GM15510 (cell line): Measurements from ENCODE around the gene SHD.

ENCODE experiments used
- POLR2A ChIP-seq: IDR thresholded peaks from 3 replicates; pipeline ENCODE4 v1.6.1; 2011; ENCODE audit warnings: borderline replicate concordance; ENCODE audit not compliant: insufficient read length; ENCODE audit errors: extremely low read depth

Gene SHD

GRCh38 chr19:4266253-4267000, 12.6 kb upstream of the SHD start:
- TF ChIP-seq POLR2A: no peak

GRCh38 chr19:4267101-4267900, 11.8 kb upstream of the SHD start:
- TF ChIP-seq POLR2A: no peak

DNA sequence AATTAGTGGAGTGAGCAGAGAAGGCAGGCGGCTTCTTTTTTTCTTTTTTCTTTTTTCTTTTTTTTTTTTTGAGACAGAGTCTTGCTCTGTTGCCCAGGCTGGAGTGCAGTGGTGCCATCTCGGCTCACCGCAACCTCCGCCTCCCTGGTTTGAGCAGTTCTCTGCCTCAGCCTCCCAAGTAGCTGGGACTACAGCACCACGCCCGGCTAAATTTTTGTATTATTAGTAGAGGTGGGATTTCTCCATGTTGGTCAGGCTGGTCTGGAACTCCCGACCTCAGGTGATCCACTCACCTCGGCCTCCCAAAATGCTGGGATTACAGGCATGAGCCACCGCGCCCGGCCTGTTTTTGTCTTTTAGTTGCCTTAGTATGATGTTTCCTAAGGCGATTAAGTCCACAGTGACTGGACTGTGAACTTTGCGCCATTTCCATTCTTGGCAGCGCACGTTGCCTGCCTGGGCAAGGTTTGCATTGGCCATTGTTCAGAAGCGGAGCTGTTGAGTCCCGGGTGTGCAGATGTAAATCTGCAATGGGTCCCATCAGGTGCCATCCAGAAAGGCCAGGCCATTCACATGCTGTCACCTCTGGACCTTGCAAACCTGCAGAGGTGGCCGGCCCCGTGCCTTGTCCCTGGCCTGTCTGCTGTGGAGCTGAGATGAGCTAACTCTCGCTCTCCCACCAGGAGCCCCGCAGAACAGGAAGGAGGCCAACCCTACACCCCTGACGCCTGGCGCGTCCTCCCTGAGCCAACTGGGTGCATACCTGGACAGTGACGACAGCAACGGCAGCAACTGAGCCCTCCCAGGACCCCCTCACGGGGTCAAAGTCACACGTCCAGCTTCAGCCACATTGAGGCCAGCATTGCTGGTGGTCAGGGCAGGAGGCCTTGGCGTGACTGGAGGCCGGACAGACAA, 10.9 kb upstream of the SHD start:
- TF ChIP-seq POLR2A: no peak

DNA sequence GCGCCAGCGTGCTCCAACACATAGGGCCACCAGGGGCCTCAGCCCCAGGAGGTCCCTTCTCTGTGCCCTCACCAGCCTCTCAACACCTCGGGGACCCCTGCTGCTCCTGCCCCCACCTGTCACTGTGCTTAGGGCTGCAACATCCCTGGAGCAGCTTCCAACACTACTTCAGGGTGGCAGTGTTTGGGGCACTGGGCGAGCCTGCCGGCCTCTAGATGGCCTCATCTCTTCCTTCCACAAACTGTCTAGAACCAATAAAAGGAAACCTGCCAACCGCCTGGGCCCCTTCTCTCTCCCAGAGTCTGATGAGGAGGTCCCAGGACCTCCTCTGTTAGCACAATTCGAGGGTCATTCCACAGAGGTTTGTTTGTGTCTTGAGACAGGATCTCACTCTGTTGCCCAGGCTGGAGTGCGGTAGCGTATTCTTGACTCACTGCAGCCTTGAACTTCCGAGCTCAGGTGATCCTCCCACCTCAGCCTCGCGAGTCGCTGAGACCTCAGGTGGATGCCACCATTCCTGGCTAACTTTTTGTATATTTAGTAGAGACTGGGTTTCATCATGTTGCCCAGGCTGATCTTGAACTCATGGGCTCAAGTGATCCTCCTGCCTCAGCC, 10.1 kb upstream of the SHD start:
- no peak for TF ChIP-seq POLR2A

DNA sequence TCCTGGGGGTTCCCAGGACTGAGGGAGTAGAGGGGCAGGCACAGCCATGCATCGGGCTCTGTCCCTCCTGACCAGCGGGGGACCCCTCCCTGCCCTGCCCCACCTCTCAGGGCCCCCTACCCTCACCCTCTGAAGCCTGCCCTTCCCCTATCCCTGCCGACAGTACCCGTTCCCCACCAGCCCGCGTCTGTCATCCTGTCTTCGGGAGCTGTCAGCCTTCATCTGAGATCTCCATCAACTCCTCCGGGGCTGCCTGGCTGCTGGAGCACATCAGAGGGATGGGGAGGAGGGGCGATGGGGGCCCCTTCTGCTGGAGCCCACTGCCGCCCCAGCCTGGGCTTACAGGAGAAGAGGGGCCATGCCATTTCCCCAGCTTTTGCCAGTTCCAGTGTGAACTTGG, 6.2 kb upstream of the SHD start:
- no peak for TF ChIP-seq POLR2A

- TF ChIP-seq POLR2A: no peak
Observed at GRCh38 chr19:4277191-4277696, 1.8 kb upstream of the SHD start.

- no peak for TF ChIP-seq POLR2A
Observed at GRCh38 chr19:4278010-4278409, 1.1 kb upstream of the SHD start.

DNA sequence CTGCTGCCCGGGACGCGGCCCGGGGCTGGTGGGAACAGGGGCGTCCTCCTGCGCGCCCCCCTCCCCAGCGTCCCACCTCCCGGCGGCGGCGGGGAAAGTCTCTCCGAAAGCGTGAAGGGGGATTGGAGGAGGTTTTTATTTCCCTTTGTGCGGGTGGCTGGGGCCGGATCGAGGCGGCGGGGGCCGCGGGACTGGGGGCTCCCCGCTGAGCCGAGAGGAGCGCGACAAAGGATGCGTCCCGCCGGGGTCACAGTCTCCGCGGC, 132 bp downstream of the SHD start:
- TF ChIP-seq POLR2A: no peak

GRCh38 chr19:4279530-4280422, 710 bp downstream of the SHD start:
- no peak for TF ChIP-seq POLR2A

DNA sequence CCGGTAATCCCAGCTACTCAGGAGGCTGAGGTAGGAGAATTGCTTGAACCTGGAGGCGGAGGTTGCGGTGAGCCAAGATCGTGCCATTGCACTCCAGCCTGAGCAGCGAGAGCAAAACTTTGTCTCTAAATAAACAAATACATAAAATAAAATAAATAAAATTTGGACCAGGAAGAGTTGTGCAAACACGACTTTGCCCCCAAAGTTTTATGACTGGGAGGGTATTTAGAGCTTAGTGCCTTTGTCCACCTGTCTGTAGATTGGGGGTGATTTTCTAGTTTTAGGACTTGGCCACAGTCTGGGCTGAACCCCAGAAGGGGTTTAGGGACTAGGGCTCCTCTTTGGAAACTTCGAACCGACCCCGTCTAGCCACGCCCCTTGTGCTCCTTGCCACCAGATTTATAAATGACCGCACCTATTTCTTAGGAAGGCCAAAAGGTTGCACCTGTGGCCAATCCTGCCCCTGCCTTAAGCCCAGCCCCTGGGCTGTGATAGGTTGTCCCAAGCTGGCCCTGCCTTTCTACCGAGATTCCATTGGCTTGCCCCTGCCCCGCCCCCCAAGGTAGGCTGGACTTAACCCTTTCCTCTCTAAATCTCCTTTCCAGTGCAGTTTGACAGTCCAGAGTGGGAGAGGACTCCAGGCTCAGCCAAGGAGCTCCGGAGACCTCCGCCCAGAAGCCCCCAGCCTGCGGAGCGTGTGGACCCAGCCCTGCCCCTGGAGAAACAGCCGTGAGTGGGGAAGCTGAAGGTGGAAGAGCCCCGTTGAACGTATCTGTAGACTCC, 5.3 kb downstream of the SHD start:
- TF ChIP-seq POLR2A: no peak

DNA sequence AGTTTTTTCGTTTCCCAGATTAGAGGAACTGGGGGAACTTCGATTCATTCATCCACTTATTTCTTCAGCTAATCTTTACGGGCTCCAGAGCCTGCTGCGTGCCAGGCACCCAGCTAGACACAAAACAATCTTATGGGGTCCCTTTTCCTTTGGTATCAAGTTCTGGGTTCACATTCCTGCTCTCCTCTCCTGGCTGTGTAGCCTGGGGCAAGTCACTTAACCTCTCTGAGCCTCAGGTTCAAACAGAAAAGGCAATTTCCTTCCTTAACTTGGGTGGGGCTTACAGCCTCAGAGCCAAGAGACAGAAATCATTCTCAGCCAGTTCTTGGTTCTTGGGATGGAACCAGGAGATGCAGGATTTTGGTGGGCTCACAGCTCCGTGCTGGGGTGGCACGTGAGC, 5.9 kb downstream of the SHD start:
- TF ChIP-seq POLR2A: no peak

- TF ChIP-seq POLR2A: no peak
Observed at GRCh38 chr19:4288091-4288777, 9.2 kb downstream of the SHD start.
